RWPE2 (cell line): Measurements from ENCODE around the gene ZDHHC11B.
"Not testable (repeated sequence)": the region's sequence is repeated elsewhere in the genome, so short reads cannot be mapped to it uniquely, and the experiment has no call there.

Experiments
- ATAC-seq: fragments of 200-7000 bp; cut with Tn5 transposase; 3 replicates; pipeline ENCODE4 v1.9.1; 2021; ENCODE audit warnings: low read depth
- DNase-seq: peaks from one replicate; pipeline ENCODE4 v3.0.0-alpha.2; 2020; ENCODE audit warnings: low spot score
- H3K27ac ChIP-seq: fragments of 450-650 bp; 2 replicates; pipeline ENCODE4 v1.5.1; 2017; ENCODE audit warnings: mild to moderate bottlenecking; ENCODE audit not compliant: poor library complexity, severe bottlenecking
- H3K27me3 ChIP-seq: fragments of 250-450 bp; sonication (Bioruptor Pico); 2 replicates; pipeline ENCODE4 v1.5.1; 2021; ENCODE audit warnings: mild to moderate bottlenecking, moderate library complexity; ENCODE audit not compliant: insufficient read depth, poor library complexity, severe bottlenecking
- H3K36me3 ChIP-seq: fragments of 250-450 bp; sonication (Bioruptor Pico); 2 replicates; pipeline ENCODE4 v1.5.1; 2020; ENCODE audit warnings: low read depth, mild to moderate bottlenecking, moderate library complexity
- H3K4me1 ChIP-seq: fragments of 250-450 bp; sonication (Bioruptor Pico); 2 replicates; pipeline ENCODE4 v1.5.1; 2021; ENCODE audit warnings: mild to moderate bottlenecking, moderate library complexity; ENCODE audit not compliant: insufficient read depth, poor library complexity, severe bottlenecking
- H3K4me3 ChIP-seq: fragments of 250-450 bp; sonication (Bioruptor Pico); 2 replicates; pipeline ENCODE4 v1.5.1; 2021; ENCODE audit warnings: mild to moderate bottlenecking, moderate library complexity; ENCODE audit not compliant: severe bottlenecking
- H3K9me3 ChIP-seq: fragments of 250-450 bp; sonication (Bioruptor Pico); 2 replicates; pipeline ENCODE4 v1.5.1; 2021; ENCODE audit warnings: mild to moderate bottlenecking, moderate library complexity; ENCODE audit not compliant: severe bottlenecking

ZDHHC11B gene

DNA sequence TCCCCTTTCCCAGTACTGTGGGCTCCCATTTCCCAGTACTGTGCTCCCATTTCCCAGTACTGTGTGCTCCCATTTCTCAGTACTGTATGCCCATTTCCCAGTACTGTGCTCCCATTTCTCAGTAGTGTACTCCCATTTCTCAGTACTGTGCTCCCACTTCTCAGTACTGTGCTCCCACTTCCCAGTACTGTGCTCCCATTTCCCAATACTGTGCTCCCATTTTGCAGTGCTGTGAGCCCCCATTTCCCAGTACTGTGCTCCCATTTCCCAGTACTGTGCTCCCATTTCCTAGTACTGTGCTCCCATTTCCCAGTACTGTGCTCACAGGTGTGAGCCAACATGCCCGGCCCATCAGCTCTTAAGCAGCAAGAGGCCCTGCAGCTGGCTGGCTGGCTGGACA is 11.3 kb upstream of the ZDHHC11B start:
- not testable (repeated sequence) for H3K4me1 ChIP-seq, H3K36me3 ChIP-seq, DNase-seq, H3K4me3 ChIP-seq, H3K27ac ChIP-seq, ATAC-seq, H3K9me3 ChIP-seq, H3K27me3 ChIP-seq

DNA sequence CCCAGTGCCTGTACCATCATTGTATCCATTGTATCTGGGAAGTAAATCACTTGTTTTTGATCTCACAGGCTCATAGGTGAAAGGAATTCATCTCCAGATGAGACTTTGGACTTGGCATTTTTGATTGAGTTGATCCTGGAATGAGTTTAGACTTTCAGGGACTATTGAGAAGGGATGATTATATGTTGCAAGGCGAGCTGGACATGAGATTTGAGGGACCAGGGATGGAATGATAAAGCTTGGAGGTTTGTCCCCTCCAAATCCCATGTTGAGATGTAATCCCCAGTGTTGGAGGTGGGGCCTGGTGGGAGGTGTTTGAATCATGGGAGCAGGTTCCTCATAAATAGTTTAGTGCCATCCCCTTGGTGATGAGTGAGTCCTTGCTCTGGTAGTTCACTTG is 10.4 kb upstream of the ZDHHC11B start:
- H3K27me3 ChIP-seq, H3K4me3 ChIP-seq, ATAC-seq, H3K4me1 ChIP-seq, H3K9me3 ChIP-seq, H3K27ac ChIP-seq, DNase-seq, H3K36me3 ChIP-seq: not testable (repeated sequence)

DNA sequence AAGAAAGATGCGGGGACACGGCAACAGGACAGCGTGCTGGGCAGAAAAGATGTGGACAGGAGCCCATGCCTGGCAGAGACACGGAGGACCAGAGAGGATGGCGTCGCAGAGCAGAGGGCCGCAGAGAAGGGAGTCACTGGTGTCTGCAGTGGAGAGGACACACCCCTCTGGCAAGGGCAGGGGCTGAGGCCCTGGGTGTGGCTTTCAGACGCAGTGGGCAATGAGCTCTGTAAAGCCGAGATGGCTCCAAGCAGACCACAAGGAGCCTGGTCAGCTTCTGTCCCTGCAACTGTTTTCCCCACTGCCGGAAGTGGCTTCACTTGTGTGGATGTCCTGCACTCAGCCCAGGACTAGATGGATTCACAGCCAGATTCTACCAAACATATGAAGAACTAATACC is 4.2 kb upstream of the ZDHHC11B start:
- not testable (repeated sequence) for H3K36me3 ChIP-seq, DNase-seq, H3K27ac ChIP-seq, H3K4me3 ChIP-seq, H3K9me3 ChIP-seq, H3K4me1 ChIP-seq, ATAC-seq
- H3K27me3 ChIP-seq = peaks cover 16% of the 10 kb centered on the region

DNA sequence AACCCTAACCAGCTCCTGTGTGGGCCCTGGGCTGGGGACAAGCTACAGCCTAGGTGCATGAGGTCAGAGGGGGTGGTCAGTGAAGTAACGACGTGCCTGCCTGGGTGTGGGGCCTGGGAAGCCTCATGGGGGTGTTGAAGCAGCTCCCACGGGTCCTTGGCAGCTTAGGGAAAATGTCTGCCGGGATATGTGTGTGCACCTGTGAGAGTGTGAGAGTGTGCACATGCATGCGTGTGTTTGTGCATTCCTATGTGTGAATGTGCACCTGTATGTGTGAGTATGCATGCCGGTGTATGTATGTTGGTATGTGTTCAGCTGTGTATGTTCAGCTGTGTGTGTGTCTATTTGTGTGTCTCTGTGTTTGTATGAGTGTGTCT is 3.3 kb upstream of the ZDHHC11B start:
- H3K36me3 ChIP-seq, H3K4me3 ChIP-seq, DNase-seq, H3K27me3 ChIP-seq, H3K27ac ChIP-seq, ATAC-seq, H3K4me1 ChIP-seq, H3K9me3 ChIP-seq: not testable (repeated sequence)

DNA sequence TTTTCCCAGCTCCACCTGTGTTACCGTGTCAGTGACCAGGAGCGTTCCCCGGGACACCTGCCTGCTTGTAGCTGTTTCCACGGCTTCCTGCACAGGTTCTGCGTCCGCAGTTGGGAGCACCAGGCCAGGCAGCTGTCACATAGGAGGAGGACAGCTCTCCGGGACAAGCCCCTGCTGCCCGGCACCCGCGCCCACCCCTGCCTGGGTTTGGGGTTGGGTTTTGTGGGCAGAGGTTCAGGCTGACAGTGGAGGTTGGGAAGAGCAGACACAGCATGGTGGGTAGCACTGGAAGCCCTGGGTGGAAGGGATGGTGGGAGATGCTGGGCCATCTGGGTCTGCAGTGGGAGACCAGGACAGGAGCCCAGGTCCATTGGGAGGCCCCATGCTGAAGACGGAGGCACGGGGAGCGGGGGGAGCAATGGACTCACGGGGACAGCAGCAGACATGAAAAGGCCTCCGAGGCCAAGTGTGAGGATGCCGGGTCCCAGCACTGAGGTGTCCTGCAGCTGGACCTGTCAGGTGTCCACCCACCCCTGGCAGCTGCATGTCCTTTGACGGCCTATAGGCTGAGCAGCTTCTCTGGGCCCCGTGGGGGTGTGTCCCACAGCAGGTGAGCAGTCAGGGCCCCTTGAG is 2.8 kb upstream of the ZDHHC11B start:
- H3K27me3 ChIP-seq, H3K4me3 ChIP-seq, H3K36me3 ChIP-seq, H3K9me3 ChIP-seq, ATAC-seq, H3K4me1 ChIP-seq, H3K27ac ChIP-seq: not testable (repeated sequence)
- peak; percentile 69 for DNase-seq

DNA sequence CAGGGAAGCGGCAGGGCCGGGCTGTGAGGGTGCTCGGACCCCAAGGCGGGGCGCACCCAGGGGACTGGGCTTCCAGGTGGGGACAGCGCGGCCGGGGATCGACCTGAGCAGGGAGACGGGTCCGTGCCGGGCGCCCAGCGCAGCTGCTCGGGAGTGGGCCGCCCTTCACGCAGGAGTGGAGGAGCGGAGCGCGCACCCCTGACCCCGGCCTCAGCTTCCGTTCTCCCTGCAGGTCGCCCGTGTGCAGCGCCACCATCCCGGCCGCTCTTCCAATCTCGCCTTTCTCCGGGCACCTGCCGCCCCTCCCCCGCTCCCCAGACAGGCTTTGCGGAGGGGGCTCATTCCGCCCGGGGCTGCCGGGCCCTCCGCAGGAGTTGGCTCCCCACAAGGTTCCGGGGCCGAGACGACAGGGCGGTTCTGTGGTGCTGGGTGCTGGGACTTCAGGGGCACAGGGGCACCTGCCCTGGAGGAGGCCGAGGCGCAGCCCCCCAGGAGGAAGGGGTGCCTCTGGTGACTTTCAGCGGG is 714 bp upstream of the ZDHHC11B start:
- H3K9me3 ChIP-seq, H3K4me1 ChIP-seq, DNase-seq, H3K27me3 ChIP-seq, H3K36me3 ChIP-seq, H3K27ac ChIP-seq: not testable (repeated sequence)
- H3K4me3 ChIP-seq = peak overlapping the region; percentile 49
- peak; percentile 33 for ATAC-seq

DNA sequence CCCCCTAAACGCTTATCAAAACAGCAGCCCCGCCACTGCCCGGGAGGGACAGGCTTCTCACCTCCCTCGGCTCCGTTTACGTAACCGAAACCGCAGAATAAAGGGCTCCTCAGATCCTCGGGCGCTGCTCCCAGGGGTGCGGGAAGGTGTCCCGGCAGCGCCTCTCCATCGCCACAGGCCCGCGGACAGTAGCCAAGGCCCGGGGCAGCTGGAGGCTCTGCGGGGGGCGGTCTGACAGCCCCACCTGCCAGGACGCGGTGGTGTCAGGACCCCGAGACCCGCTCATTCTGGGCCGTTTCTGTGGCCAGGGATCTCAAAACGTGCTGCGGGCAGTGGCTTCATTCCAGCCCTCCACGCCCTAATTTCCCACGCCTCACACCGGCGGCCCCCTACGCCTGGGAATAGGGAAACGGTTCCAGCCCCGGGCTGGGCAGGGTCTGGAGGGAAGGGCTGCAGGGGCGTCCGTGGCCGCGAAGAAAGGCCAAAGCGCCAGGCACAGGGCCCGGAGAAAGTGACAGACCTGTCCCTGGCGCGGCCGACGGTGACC is 575 bp downstream of the ZDHHC11B start:
- peak; percentile 24; the same call in 2 of the 3 replicates for ATAC-seq
- H3K27me3 ChIP-seq, H3K9me3 ChIP-seq, H3K27ac ChIP-seq, H3K4me1 ChIP-seq, H3K36me3 ChIP-seq: not testable (repeated sequence)
- peak; percentile 62 for DNase-seq
- H3K4me3 ChIP-seq = peak overlapping the region; percentile 49

DNA sequence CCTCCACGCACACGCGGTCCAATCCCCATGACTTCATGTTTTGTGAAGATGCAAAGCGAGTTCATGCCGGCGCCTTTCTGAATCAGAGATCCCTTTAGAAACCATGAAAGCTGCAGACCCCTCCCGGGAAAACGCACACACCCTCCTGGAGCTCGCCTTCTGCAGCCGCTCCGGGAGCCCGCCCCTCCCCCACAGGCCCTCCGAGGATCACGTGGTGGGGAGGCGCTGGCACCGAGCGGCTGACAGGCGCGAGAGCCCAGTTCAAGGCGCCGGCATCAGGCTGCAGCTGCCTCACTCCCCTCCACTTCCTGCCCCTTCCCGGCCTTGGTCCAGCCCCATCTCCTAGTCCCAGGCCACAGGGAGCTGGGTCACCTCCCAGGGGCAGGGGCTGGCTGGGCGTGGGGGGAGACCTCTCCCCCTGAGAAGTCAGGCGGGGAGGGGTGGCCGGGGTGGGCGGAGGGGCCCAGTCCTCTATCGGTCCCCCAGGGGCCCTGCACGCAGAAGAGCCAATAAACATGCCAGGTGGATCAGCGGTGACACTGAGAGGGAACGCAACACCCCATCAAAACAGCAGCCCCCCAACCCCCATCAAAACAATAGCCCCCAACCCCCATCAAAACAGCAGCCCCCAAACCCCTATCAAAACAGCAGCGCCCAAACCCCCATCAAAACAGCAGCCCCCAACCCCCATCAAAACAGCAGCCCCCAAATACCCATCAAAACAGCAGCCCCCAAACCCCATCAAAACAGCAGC is 1.3 kb downstream of the ZDHHC11B start:
- H3K4me1 ChIP-seq, H3K4me3 ChIP-seq, H3K36me3 ChIP-seq, H3K27me3 ChIP-seq, DNase-seq, H3K27ac ChIP-seq, H3K9me3 ChIP-seq: not testable (repeated sequence)
- peak; percentile 32; the same call in 1 of the 3 replicates for ATAC-seq

DNA sequence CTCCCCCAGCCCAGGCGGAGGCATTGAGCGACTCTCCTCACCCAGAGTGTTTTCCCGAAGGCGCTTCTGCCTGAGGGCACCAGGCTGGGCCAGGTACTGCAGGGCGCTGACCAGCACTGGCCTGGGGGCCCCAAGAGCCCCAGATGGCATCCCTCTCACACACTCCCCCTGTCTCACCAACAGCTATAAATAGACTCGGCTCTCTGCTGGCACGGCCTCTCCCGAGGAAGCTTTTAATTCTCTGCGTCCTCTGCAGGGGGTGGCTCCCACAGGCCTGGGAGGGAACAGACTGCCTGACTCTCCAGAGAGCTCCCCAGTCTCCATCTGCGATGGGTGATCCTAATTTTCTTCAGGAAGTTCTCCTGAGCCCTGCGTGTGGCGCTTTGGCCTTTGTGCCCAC is 2.2 kb downstream of the ZDHHC11B start:
- H3K4me1 ChIP-seq, H3K9me3 ChIP-seq, DNase-seq, H3K4me3 ChIP-seq, ATAC-seq, H3K27me3 ChIP-seq, H3K27ac ChIP-seq, H3K36me3 ChIP-seq: not testable (repeated sequence)

DNA sequence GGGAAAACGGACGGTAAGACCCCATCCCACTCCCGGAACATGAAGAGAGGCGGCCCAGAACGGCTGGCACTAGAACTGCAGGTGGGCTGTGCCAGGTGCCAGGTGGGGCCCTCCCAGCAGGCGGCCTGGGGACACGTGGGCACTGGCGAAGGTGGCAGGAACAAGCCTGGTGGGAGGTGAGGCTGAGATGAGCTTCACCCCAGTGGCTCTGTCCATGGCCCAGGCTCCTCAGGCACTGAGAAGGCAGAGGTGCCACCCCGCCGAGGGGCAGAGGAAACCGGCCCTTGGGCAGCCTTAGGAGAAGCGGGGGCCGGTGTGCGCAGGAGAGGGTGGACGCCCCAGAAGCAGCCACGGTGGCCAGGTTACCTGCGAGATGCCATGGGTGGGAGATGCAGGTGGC is 4.0 kb downstream of the ZDHHC11B start:
- H3K27me3 ChIP-seq, H3K9me3 ChIP-seq, ATAC-seq, H3K27ac ChIP-seq, H3K36me3 ChIP-seq, H3K4me1 ChIP-seq, H3K4me3 ChIP-seq: not testable (repeated sequence)
- peak; percentile 74 for DNase-seq

DNA sequence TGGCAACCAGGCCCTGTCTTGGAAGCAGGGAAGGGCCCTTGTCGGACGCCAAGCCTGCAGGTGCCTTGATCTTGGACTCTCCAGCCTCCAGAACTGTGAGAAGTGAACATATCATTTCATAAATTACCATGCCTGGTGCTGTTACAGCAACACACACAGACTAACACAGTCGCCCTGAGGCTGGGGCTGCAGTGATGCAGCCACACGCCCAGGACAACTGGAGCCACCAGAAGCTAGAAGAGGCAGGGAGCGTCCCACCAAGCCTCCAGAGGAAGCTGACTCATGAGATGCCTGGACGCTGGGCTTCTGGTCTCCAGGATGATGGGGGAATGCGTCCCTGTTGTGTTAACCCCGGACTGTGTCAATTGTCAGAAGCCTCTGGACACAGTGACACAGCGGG is 5.6 kb downstream of the ZDHHC11B start:
- not testable (repeated sequence) for H3K36me3 ChIP-seq, DNase-seq, H3K4me3 ChIP-seq, H3K27me3 ChIP-seq, H3K4me1 ChIP-seq, ATAC-seq, H3K9me3 ChIP-seq, H3K27ac ChIP-seq
